NCI-H1694 treated with DMSO at 0.1 percent for 48 hours (cell line): Measurements from ENCODE around the gene ZMIZ1.
"Not testable (repeated sequence)": the region's sequence is repeated elsewhere in the genome, so short reads cannot be mapped to it uniquely, and the experiment has no call there.

Experiments
- DNase-seq: peaks from one replicate; lab custom pipeline; 2025; lab: John Stamatoyannopoulos, UW

Gene ZMIZ1

DNA sequence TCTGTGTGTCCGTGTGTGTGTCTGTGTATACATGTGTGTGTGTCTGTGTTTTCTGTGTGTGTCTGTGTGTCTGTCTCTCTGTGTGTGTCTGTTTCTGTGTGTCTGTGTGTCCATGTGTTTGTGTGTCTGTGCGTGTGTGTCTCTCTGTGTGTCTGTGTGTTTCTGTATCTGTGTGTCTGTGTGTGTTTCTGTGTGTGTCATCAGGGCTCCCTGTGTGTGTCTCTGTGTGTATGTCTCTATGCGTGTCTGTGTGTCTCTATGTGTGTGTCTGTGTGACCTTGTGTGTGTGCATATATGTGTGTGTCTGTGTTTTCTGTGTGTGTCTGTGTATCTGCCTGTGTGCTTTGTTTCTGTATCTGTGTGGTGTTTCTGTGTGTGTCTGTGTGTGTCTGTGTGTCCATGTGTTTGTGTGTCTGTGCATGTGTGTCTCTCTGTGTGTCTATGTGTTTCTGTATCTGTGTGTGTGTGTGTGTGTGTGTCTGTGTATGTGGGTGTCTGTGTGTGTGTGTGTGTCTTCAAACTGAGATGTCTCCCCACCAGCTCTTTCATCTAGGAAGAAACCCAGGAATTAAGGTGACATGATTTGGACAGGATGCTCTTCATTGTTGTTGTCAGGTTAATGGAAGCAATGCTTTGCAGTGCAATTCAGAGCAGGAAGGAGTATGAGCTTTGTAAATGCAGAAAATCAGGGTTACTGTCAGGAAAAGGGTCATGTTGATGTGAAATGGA lies 257.8 kb downstream of the ZMIZ1 start:
- no peak for DNase-seq

DNA sequence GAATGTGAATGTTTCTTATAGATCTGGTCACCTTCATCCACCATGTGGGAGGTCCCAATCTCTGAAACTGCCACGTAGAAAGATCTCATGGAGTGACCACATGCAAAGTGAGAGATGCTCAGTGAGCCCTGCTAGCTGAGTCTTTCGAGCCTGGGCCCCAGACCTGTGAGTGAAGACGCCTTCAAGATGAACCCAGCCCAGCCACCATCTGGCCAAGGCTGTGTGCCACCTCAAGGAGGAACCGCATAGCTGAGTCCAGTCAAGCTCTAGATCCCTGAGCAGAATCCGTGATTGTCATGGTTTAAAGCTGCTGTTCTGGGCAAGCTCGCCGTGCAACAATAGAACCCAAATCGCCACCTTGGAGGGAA lies 258.3 kb downstream of the ZMIZ1 start:
- no peak for DNase-seq

DNA sequence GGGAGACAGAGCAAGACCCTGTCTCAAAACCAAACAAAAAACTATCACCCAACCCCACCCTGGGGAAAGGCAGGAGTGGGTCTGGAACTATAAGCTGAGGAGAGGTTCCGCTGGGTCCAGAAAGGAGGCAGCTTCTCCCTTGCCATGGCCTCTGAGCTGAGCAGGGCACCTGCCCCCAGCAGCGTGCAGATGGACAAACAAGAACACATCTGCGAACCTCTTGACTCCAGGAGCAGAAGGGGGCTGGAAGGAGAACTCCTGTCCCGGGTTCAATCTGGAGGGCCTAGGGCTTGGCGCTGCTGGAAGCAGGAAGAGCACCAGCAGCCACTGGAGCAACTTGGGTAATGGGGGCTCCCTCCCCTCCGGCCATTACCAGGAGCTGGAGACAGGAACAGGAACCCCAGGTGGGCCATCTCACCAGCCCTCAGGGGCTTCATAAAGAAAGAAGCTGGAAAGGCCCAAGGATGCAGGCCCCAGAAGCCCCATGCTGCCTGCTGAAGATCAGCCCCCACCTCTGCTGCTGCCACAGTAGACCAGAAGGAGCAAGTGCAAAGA lies 259.5 kb downstream of the ZMIZ1 start:
- DNase-seq = no peak

DNA sequence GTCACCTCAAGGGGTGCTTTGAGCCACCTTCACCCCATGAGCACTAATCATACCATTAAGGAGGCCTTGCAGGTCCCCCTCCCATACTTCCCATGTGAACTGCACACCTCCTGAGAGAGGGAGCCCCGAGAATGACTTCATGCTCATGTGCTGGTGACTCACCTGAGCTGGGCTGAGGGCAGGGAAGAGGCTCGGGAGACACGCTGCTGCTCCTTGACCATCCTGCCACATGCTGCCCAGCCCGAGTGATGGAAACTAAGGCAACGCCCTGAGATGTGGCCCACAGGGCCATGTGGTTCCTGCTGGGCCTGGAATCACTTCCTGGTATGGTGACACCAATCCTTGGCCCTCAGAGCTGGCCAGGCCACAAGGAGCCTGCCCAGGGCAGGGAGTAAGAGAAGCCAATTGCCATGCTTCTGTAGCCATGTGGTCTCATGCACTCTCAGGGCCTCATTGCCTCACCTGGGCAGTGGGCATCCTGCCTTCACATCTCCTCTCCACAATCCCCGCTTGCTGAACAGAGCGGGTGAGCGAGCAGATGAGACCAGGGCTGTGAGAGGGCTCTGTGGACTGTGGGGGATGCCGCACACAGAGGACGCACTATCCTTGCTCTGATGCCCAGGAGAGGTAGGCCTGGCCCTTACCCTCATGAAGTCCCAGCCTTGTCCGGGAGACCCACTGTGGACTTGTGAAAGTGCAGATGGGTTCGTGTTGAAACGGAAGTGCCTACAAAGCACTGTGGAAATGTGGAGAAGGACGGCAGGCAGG lies 260.2 kb downstream of the ZMIZ1 start:
- DNase-seq = no peak

DNA sequence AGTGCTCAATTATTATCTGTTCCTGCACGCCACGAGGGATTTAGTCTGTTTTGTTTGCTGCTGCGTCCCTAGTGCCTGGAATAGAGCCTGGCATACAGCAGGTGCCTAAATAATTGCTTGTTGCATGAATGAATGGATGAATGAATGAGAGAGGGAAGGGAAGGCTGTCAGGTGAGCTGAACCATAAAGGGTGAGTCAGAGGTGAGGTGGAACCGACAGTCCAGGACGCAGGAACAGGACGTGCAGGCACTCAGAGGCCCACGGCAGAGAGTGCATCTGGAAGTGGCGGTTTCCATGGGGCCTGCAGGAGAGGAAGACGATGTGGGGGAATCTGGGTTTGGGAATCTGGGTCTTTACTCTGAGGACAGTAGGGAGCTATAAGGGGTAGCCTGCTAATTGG lies 260.8 kb downstream of the ZMIZ1 start:
- DNase-seq = no peak

DNA sequence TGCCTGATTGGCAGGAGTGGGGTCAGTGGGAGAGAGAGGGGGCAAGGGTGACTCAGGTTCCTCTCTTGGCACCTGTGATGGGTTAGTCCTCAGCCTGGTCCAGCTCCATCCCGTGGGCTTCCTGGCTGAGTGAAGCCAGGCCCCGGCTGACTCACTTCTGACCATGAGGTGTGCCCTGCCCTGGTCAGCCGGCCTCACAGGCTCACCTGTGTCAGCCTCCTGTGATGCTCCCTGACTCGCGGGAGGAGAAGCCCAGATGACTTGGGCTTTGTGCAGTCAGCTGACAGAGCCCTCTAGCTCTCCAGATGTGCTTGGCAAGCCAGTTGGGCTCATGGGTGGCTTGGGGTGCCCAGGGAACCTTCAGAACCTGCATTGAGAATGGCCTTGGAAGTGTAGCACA lies 262.5 kb downstream of the ZMIZ1 start:
- no peak for DNase-seq

DNA sequence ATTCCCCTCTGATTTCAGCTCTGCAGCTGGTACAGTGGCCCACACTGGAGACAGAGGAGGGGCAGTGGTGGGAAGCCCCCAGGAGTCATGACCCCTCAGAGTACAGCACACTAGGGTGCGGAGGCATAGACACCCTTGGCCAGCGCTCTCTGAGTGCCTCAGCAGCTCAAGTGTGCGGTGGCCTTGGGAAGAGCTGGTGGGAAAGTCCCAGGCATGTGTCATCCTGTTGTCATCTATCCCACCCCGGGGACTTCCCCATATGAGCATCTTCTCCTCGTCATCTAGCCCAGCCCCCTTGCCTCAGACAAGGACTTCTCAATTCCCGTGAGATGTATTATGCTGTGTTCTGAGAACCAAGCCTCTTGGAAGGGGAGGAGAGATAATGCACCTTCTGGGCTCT lies 262.9 kb downstream of the ZMIZ1 start:
- no peak for DNase-seq

DNA sequence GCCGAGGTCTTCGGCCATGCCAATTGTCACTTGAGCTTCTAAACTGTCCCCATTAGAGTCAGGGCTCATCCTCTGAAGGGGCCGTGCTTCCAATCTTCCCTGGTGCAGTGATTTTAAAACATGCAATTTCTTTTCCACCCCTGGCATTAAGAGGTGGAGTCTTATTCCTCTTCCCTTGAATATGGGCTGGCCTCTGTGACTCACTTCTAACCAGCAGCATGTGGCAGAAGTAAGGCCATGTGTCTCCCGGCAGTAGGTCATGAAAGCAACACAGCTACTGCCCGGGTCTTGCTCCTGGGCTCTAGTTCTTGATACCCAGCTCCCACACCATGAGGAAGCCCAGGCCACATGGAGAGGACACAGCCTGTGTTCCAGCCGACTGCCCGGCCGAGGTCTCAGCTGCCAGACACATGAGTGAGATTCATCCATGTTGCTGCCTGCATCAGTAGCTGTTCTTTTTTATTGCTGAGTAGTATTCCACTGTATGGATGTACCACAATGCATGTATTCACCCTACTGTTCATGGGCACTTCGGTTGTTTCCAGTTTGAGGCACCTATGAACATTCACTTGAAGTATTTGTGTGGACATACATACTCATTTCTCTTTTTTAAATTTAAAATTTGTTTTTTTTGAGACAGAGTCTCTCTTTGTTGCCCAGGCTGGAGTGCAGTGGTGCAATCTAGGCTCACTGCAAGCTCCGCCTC lies 264.0 kb downstream of the ZMIZ1 start:
- not testable (repeated sequence) for DNase-seq

DNA sequence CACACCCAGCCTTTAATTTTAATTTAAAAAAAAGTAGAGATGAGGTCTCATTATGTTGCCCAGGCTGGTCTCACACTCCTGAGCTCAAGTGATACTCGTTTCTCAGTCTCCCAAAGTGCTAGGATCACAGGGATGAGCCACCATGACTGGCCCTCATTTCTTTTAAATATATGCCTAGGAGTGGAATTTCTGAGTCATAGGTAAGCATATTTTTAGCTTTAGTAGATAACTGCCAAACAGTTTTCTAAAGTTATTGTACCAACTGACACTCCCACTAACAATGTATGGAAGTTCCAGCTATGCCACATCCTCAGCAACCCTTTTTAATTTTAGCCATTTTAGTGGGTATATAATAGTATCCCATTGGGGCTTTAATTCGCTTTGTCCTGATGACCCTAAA lies 264.7 kb downstream of the ZMIZ1 start:
- DNase-seq = no peak

DNA sequence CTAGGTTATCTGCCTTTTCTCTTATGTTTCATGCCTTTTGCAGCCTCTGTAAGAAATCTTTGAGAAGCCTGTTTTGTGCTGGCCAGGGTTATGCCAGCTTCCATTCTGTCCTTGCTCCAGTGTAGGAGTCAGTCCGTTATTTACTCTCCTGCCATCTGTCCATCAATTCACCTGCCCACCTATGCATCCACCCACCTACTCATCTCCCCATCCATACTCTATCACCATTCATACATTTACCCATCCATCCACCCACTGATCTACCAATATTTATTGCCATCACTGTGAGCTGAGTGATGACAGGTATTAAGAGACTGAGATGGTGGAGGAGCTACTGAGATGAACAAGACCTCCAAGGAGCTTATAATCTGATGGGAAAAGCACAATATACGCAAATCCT lies 265.8 kb downstream of the ZMIZ1 start:
- no peak for DNase-seq

DNA sequence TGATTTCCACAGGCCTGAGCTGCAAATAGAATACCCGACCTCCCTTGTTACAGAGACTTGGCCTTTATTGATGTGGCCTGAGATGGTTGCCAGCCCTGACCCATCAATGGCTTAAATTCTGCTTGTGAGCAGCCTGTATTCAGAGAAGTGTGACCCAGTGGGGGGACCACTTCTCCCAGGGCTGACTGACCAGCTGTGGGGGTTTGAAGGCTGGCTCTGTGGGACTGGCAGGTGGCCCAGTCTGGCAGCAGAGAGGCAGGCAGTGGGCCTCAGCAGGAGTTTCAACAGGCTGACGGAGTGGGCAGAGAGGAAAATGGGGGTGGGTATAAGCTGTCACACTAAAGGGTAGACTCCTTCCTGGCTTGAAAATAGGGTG lies 266.3 kb downstream of the ZMIZ1 start:
- DNase-seq = no peak

DNA sequence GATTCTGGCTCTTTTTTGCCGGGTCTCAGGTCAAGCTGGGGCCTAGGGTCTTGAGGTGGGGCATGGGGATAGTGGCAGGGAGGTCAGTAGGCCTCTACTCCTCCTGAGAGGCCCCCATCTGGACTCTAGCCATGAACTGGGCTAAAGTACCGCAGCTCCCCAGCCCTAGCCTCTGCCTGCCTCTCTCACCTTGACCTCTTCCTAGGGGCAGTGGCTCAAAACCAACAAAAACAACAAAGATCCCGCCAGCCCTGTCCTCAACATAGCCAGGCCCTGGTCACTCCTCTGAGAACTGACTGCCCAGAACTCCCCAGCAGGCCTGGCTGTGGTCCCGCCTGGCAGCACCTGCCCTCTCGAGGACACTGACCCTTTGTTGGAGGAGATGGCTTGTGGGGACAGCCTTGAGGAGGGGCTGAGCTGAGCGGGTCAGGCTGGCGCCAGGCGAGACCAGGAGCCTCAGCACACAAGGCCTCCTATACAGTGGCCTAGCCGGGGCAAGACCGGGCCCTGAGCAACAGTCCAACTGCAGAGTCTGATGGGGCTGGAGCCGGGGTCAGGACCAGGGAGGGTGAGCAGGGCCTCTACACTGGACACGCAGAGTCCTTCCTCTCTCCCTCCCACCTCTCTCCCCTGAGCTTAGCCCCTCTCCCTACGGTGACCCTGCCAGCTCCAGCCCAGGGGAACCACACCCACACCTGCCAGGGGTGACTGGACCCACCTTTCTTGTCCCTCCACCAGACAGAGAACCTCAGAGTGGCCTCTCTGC lies 266.9 kb downstream of the ZMIZ1 start:
- DNase-seq = no peak

DNA sequence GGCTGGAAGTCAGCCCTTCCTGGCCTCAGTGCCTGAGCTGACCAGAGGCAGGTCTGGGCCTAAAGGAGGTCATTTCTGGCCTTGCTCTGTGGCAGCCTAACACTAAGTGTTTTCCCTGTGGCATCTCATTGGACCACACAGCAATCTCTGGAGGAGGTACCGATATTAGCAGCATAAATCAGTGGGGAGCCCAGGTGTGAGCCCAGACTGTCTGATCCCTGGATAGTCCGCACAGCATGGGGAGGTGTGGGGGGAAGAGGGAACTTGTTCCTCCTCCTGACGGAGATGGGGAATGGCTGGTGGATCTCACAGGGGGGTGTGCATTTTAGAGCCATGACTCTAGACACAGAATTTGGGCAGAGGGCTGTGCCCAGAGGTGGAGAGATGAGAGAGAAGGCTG lies 267.5 kb downstream of the ZMIZ1 start:
- no peak for DNase-seq

DNA sequence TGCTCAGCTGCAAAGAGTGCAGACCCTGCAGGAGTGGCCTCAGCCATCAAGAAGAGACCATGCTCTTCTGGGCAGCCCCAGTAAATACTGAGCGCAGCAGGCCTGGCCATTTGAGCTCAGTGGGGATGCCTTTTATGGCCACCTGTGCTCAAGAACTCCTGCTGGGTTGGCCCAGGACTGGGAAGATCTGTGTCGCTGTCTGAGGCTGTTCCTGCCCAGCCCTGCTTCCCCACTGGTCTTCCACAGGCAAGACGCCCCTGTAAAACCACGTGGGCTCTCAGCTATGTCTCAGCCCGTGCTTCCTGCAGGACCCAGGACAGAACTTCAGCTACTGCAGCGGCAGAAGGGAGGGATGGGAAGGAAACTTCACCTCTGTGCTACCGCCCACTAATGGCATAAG lies 268.0 kb downstream of the ZMIZ1 start:
- DNase-seq = no peak

DNA sequence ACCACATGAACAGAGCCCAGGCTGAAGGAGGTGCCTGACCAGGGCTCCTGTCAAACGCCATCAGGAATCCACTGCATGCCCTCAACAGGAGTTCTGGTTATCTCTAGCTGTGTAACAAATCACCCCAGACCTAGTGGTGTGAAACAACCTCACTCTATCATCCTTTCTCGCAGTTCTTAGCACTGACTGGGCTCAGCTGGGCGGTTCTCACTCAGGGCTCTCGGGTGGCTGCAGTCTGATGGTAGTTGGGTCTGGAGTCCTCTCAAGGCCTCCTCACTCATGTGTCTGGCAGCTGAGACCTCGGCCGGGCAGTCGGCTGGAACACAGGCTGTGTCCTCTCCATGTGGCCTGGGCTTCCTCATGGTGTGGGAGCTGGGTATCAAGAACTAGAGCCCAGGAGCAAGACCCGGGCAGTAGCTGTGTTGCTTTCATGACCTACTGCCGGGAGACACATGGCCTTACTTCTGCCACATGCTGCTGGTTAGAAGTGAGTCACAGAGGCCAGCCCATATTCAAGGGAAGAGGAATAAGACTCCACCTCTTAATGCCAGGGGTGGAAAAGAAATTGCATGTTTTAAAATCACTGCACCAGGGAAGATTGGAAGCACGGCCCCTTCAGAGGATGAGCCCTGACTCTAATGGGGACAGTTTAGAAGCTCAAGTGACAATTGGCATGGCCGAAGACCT lies 269.2 kb downstream of the ZMIZ1 start:
- not testable (repeated sequence) for DNase-seq

DNA sequence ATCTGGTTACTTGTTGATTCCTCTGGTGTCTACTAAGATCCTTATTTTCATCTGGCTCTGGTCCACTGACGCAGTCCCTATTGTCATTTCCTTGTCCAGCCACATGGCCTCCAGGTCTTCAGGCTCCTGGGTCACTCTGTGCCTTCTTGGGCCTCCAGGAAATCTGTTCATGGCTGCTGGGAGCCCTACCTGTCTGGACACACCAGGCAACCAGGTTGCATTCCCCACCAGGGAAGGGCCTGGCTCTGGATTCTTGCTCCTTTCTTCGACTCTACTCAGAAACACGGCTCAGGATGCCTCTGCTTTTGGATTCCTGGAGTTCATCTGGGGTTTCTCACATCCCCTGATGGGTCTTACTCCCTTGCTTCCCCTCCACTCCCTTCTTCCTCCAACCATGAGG lies 270.5 kb downstream of the ZMIZ1 start:
- no peak for DNase-seq

DNA sequence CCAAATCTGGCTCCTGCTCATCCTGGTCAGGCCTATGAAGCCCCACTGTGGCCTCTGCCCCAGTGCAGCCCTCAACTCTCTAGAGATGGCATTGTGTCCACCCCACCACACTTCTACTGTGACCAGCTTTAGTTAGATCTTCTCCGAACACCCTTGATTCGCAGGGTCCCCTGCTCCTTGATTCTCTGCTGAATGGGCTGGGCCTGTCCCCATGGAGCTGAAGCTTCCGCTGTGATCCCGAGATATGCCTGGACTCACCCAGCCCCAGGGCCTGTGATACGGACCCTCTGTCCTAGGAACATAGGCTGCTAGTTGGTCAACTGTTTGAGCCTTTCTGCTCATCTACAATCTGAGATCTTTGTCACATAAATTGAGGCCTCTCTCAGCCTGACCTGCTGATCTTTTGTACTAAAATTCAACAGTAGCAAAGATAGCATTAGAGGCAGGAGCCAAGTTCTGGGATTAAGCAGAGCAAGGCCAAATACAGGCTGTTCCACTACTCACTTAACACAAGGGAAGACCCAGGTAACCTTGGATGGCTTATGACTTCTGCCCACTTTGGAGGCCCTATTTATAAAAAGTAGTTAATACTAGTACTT lies 272.0 kb downstream of the ZMIZ1 start:
- no peak for DNase-seq

DNA sequence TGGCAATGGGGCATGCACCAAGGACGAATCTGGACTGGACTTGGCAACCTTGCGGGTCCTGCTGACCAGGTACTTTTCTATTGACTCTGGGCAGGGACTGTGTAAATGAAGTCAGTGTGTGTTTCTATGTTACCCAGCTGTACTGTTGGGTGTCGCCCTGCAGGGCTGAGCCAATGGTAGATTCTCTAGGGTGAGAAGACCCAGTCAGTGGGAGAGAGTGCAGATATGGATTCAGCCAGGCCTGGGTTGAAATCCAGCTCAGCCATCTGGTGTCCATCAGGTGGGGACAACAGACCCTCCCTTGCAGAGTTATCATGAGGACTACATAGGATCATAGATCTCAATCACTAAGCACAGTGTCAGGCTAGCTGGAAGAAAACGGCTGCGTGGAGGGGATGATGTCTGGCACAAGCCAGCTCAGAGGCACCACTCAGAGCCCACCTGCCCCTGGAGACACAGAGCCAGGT lies 273.6 kb downstream of the ZMIZ1 start:
- DNase-seq = no peak

DNA sequence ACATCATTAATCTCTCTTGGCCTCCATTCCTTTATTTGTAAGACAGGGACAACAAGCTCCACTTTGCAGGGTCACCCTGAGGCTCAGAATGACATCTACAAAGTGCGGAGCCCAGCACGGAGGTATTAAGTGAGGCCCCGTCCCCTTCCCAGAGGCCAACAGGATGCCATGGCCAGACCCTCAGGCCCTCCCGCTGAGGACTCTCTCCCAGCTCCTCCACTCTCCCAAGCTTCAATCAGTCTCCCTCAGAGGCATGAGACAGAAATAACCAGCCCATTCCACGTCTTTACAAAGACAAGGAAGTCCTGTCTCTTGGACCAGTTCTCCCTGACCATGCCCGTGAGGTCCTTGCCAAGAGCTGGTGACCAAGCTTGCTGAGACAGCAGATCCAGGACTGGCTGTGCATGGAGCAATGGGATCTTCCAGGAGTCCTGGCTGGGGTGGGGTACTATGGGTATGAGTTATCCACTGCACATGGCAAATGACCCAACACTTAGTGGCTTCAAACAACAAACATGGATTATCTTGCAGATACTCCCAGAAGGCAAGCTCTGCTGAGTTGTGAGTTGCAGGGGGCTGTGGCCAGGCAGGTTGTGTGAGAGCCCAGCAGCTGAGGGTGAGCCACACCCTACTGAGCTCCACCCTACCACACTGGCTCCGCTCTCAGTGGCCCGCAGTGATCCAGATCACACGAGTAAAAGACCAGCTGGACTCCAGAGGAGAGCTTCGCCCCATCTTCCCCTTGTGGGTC lies 274.2 kb downstream of the ZMIZ1 start:
- DNase-seq = no peak

DNA sequence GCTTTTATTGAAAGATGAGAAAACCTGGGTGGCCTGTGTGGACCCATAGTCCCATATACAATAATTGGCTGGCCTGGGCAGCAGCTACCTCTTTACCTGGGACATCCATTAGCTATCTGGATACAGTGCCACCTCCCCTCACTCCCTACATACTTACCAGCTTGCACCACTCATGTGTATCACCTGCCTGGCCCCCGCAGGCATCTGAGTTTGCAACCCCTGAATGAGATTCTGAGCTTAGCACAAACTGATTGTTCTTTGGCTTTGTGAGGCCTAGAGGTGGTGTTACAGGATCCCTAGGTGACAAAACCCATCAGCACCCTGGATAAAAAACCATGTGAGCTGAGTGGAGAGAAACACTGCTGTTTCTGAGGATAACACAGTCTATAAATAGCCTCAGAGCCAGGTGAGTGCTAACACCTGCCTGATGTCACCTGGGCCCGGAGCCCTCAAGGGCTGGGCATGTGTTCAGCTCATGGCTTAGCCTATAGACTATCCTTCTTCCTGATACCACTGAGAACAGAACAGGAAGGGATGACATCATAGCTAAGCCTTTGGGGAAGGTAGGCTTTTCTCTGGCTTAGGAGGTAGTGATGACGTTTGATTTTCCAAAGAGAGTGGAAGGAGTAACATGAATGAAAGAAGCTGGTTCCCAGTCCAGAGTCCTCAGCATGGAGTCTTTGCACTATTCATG lies 275.9 kb downstream of the ZMIZ1 start:
- no peak for DNase-seq
